ENCODE measurements around the gene MLXIP. TPM values are rescaled to one million over a fixed set of nuclear protein-coding genes. Genes with fewer than 3 reads are reported as not detected.

The MLXIP gene
- total RNA-seq, 4 donors from 2014 or later = 99.5 to 302 (median 151) TPM

GRCh38 chr12:122161682-122162081 lies 83.1 kb downstream of the MLXIP start:
- no peaks in the 10 kb centered on the region for H3K27me3 ChIP-seq
- H3K27ac ChIP-seq = no peak overlapping the region
- intact Hi-C loops (cut with DNase I; ENCODE audit: low total_unique reads) (no loop called here), in situ Hi-C loops (cut with MboI; ENCODE audit: low pct_ligation_motif_present in 1 of 4, low pct_unique_long_range_greater_than_20kb in 1 of 4, low sequenced_read_pairs in 3 of 4) (no loop called here)
- H3K4me1 ChIP-seq = no peaks in the 10 kb centered on the region
- no peak overlapping the region for H3K4me3 ChIP-seq
- H3K36me3 ChIP-seq = no peaks in the 10 kb centered on the region
- H3K9me3 ChIP-seq = no peaks in the 10 kb centered on the region
- no peak for DNase-seq
- no peak for TF ChIP-seq CTCF (IDR thresholded peaks at IDR 0.05)
- TF ChIP-seq EP300 (IDR thresholded peaks at IDR 0.05; ENCODE audit: low read depth) = no peak
- 56 to 72% methylated on average over 4 to 8 of the region's 8 CpGs for WGBS, 2 donors (ENCODE audit: low coverage in 1 of 2)

GRCh38 chr12:122162976-122163375 lies 84.4 kb downstream of the MLXIP start:
- in situ Hi-C loops (cut with MboI; ENCODE audit: low pct_ligation_motif_present in 1 of 4, low pct_unique_long_range_greater_than_20kb in 1 of 4, low sequenced_read_pairs in 3 of 4) = no loop called here
- H3K27me3 ChIP-seq = no peaks in the 10 kb centered on the region
- H3K9me3 ChIP-seq = no peaks in the 10 kb centered on the region
- no peaks in the 10 kb centered on the region for H3K4me1 ChIP-seq
- H3K36me3 ChIP-seq = no peaks in the 10 kb centered on the region
- 70 to 84% methylated on average over 3 of the region's 3 CpGs for WGBS, 2 donors (ENCODE audit: low coverage in 1 of 2)
- no peak overlapping the region for H3K27ac ChIP-seq
- no peak for TF ChIP-seq CTCF (IDR thresholded peaks at IDR 0.05)
- no peak for TF ChIP-seq POLR2A (IDR thresholded peaks at IDR 0.05)
- no peak for TF ChIP-seq EP300 (IDR thresholded peaks at IDR 0.05; ENCODE audit: low read depth)
- no peak for TF ChIP-seq POLR2AphosphoS5 (IDR thresholded peaks at IDR 0.05)
- no peak overlapping the region for H3K4me3 ChIP-seq
- intact Hi-C loops (cut with DNase I; ENCODE audit: low total_unique reads) = no loop called here
- no peak for DNase-seq

GRCh38 chr12:122166422-122167349 lies 88.1 kb downstream of the MLXIP start:
- no peaks in the 10 kb centered on the region for H3K27me3 ChIP-seq
- 68 to 78% methylated on average over 4 to 22 of the region's 22 CpGs for WGBS, 2 donors (ENCODE audit: low coverage in 1 of 2)
- TF ChIP-seq POLR2A (IDR thresholded peaks at IDR 0.05) (no peak), EP300 (IDR thresholded peaks at IDR 0.05; ENCODE audit: low read depth) (no peak), POLR2AphosphoS5 (IDR thresholded peaks at IDR 0.05) (no peak), CTCF (IDR thresholded peaks at IDR 0.05) (no peak)
- in situ Hi-C loops (cut with MboI; ENCODE audit: low pct_ligation_motif_present in 1 of 4, low pct_unique_long_range_greater_than_20kb in 1 of 4, low sequenced_read_pairs in 3 of 4) = no loop called here
- DNase-seq = no peak
- no peaks in the 10 kb centered on the region for H3K36me3 ChIP-seq
- H3K27ac ChIP-seq = no peak overlapping the region
- no peaks in the 10 kb centered on the region for H3K9me3 ChIP-seq
- intact Hi-C loops (cut with DNase I; ENCODE audit: low total_unique reads) = no loop called here
- no peak overlapping the region for H3K4me3 ChIP-seq
- no peaks in the 10 kb centered on the region for H3K4me1 ChIP-seq

GRCh38 chr12:122167356-122167925 lies 88.9 kb downstream of the MLXIP start:
- no peak for DNase-seq
- 80 to 84% methylated on average over 6 to 10 of the region's 10 CpGs for WGBS, 2 donors (ENCODE audit: low coverage in 1 of 2)

More at GRCh38 chr12:122167356-122167925, 88.9 kb downstream of the MLXIP start:
- intact Hi-C loops (cut with DNase I; ENCODE audit: low total_unique reads) (no loop called here), in situ Hi-C loops (cut with MboI; ENCODE audit: low pct_ligation_motif_present in 1 of 4, low pct_unique_long_range_greater_than_20kb in 1 of 4, low sequenced_read_pairs in 3 of 4) (no loop called here)
- Histone ChIP-seq H3K27me3 (no peaks in the 10 kb centered on the region), H3K4me3 (no peak overlapping the region), H3K36me3 (no peaks in the 10 kb centered on the region), H3K9me3 (no peaks in the 10 kb centered on the region), H3K27ac (no peak overlapping the region), H3K4me1 (no peaks in the 10 kb centered on the region)
- TF ChIP-seq EP300 (IDR thresholded peaks at IDR 0.05; ENCODE audit: low read depth) (no peak), POLR2AphosphoS5 (IDR thresholded peaks at IDR 0.05) (no peak), POLR2A (IDR thresholded peaks at IDR 0.05) (no peak), CTCF (IDR thresholded peaks at IDR 0.05) (no peak)

All from transverse colon (tissue), 4 donors.